ENCODE results near the gene POR. TPM values are rescaled to one million over a fixed set of nuclear protein-coding genes. Genes with fewer than 3 reads are reported as not detected.
A peak's percentile ranks its signal among the peaks of the same experiment; 100 is the strongest.

The POR gene
- total and polyA plus RNA-seq, 2 of the 13 experiments (the other 11 are each of a cell fraction or from before 2014, with no cell fraction given) = 145 to 266 TPM

- peak; percentile 75 for TF ChIP-seq ZNF407 (CRISPR knock-in tag; IDR thresholded peaks at IDR 0.05; ENCODE audit: not compliant biosample characterization)
- TF ChIP-seq ZNF615 (CRISPR knock-in tag; IDR thresholded peaks at IDR 0.05; ENCODE audit: borderline replicate concordance) = no peak
- peak; percentile 64 for TF ChIP-seq NFAT5 (CRISPR knock-in tag; IDR thresholded peaks at IDR 0.05)
- TF ChIP-seq ZNF503 (CRISPR knock-in tag; IDR thresholded peaks at IDR 0.05) = no peak; the same call in 1 of the 2 replicates
- no peak for TF ChIP-seq NFKBIZ (CRISPR knock-in tag; IDR thresholded peaks at IDR 0.05)
- TF ChIP-seq GATAD1 (CRISPR knock-in tag; IDR thresholded peaks at IDR 0.05) = peak; percentile 42
- no peak for TF ChIP-seq PHB2 (IDR thresholded peaks at IDR 0.05; ENCODE audit: partially characterized antibody)
- TF ChIP-seq ZNF740 (CRISPR knock-in tag; IDR thresholded peaks at IDR 0.05) = peak; percentile 92
- no peak for TF ChIP-seq ZNF17 (CRISPR knock-in tag; IDR thresholded peaks at IDR 0.05)
- TF ChIP-seq POLR2A (IDR thresholded peaks at IDR 0.05; ENCODE audit: insufficient read depth in 1 of 2, low read depth in 2 of 2, low read length in 2 of 2) = peak; percentile 81 to 96
- TF ChIP-seq FOXA1 (IDR thresholded peaks at IDR 0.05) = no peak
- no peak for TF ChIP-seq FOXA1 (CRISPR knock-in tag; IDR thresholded peaks at IDR 0.05)
- TF ChIP-seq SP1 (IDR thresholded peaks at IDR 0.05) = no peak
- peak; percentile 45 for TF ChIP-seq SP1 (CRISPR knock-in tag; IDR thresholded peaks at IDR 0.05)
- TF ChIP-seq SKI (IDR thresholded peaks at IDR 0.05; ENCODE audit: partially characterized antibody) = no peak
These were observed 36.0 kb upstream of the POR start, which contains the start of gene RHBDD2 (continued) for GRCh38 chr7:75878769-75879611.
